ENCODE results near the gene SLC18A2.

Gene SLC18A2

DNA sequence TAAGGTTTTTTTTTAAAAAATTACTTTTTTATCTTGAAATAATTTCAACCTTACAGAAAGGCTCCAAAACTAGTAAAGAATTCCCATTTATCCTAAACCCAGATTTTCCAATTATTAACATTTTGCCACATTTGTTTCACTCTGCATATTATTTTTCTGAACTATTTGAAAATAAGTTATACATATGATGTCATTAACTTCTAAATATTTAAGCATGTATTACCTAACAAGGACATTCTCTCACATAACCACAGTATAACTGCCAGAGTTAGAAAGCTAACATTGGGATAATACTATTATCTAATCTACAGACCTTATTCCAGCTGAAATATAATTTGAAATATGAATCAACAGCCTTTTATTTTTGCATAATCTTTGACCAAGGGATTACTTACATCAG, 65.8 kb downstream of the SLC18A2 start:
- no peak for DNase-seq (ENCODE audit: extremely low read depth in 1 of 2, low read depth in 1 of 2)

DNA sequence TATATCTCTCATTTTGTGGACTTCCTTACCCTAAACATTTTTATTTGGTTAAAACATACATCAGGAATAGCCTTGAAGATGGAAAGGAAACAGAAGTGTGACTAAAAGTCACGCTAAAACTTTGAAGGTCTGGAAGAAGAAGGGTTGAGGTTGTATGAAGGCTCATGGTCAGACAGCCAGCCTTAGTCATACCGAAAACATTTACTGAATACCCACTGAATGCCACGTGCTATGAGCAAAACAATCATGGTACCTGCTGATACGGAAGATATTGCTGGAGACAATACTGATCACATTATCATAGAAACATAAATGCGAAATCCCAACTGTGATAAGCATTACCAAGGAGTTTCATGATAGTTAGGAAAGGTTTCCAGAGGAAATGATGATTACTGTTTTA, 70.3 kb downstream of the SLC18A2 start:
- DNase-seq (ENCODE audit: extremely low read depth in 1 of 2, low read depth in 1 of 2): no peak

DNA sequence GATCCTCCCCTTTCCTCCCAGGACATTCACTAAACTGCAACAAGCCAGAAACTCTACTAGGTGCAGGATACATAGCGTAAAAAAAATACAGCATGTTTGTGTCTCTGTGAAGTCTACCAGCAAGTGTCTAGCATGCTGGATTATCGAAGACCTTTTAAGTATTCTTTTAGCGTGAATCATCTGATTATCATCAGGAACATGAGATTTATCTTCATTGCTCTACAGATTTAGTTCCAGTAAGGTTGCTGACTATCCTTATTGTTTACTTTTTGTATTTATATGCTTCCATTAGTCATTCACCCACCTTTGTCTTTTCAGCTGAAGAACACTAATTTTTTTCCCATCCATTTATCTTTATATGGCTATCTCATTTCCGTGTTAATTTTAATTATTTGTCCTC, 71.5 kb downstream of the SLC18A2 start:
- no peak for DNase-seq (ENCODE audit: extremely low read depth in 1 of 2, low read depth in 1 of 2)

DNA sequence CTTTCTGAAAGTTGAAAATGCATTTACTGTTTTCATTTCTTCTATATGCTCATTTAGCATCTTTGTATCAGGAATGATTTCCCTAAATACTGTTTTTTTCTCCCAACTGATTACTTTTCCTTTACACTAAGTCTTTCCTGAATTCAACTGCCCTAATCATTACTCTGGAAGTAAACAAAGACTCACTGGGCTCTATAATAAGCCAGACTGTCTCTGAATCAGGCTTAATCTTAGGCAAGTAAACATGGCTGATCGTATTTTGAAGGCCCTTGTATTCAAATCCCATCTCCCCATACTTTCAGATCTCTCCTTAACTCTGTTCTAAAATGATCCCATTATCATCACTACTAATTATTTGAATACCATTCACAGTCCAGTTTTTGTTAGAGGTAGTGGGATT, 72.7 kb downstream of the SLC18A2 start:
- no peak for DNase-seq (ENCODE audit: extremely low read depth in 1 of 2, low read depth in 1 of 2)

DNA sequence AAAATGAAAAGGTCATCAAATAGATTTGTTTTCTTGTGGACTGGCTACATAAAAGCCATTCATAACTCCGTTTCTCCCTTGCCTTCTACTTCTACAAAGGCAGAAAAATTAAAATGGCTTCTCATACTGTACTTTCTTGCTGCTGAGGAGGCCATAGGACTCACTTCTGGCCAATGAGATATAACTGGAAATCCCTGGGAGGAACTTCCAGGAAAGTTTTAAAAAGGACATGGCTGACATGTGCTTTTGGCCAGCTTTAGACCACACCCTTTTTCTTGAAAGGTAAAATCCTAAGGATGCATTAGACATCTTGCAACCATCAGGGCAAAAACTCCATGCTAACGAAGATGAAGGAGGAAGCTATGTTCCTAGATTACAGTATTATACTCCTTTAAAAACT, 75.8 kb downstream of the SLC18A2 start:
- DNase-seq (ENCODE audit: extremely low read depth in 1 of 2, low read depth in 1 of 2): no peak

DNA sequence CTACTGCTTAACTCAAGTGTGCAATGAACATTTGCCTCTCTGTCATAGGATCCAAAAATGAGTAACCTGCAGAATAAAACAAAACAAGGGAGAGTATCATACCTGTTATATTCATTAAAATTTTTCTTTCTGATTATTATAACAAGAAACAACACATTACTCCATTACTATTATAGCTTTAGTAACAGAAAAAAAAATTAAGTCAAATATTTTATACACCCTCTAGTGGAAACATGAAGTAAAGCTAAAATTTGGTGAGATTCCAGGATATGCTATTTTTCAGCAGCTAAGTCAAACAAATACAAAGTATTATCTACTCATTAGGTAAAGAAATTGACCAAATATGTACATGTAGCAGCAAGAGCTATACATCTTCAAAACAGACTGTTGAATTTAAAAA, 78.0 kb downstream of the SLC18A2 start:
- DNase-seq (ENCODE audit: extremely low read depth in 1 of 2, low read depth in 1 of 2): no peak

DNA sequence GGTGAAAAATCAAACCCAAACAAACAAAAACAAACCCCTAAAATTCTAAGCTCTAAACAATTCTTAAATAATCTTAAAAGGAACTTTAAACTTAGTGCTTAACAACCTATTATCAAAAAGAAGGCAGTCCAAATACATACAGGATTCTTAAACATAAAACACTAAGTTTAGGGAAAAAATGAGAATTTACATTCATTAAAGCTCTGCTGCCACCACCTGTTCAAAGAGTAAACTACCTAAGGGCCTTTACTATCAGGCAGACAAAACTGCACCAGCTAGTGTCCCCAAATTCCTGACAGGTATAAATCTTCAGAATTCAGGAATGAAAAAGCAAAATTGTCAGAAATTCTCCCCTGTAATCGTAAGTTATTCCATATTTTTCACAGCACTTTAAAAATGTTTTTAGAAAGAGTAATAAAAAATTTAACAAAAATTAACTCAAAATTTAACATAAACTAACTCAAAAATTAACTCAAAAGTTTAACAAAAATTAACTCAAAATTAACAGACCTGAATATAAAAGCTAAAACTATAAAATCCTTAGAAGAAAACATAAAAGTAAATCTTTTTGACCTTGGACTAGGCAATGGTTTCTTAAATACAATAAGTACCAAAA, 79.2 kb downstream of the SLC18A2 start:
- DNase-seq (ENCODE audit: extremely low read depth in 1 of 2, low read depth in 1 of 2): no peak

DNA sequence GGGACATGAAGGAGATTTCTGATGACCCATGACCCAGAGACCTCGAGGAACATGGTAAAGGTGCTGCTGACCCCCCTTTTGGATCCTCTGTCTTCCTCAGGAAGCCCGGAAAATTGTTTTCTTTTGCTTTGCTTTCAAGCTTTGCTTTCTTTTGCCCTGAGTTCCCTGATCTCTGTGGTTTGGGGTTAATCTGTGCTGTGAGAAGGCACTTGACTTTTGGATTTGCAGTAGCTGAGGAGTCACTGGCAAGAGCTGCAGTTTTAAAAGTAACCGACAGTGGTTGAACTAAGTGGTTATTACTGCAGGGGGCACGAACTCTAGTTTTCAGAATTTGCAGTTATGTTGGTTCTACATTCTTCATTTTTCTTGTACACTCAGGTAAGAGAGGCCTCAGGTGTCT, 81.3 kb downstream of the SLC18A2 start:
- no peak for DNase-seq (ENCODE audit: extremely low read depth in 1 of 2, low read depth in 1 of 2)

DNA sequence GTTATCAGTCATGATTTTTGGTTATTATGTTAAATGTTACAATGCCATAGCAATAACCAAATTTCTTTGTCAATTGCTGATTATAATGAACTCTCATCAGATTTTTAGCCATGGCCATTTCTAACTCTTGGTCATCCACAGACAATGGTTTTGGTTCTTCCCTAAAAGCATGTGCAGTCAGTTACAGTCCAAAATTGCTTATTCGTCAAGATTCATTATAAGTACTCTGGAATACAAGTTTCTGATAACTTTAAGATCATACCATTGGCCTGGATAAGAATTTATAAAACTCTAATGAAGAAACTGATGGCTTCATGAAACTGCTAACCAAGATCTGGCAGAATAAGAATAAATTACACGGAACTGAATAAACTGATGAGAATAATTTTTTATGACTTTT, 83.5 kb downstream of the SLC18A2 start:
- DNase-seq (ENCODE audit: extremely low read depth in 1 of 2, low read depth in 1 of 2): no peak

DNA sequence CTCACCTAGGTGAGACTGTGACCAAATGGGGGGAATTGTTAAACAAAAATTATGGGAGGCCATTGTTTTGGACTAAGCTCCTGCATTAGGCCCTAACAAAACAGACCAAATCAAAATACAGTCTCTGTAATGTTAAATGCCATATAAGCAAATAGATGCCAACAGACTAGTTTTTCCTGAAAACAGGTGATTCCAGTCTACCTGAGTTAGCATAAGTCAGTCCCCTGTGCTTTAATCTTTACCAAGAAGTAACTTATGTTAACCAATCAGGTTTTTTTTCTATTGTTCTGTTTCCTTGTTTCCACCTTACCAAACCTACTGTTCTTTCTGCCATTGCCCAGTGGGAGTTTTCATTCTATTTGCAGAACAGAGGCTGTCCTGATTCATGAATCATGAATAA, 86.3 kb downstream of the SLC18A2 start:
- no peak for DNase-seq (ENCODE audit: extremely low read depth in 1 of 2, low read depth in 1 of 2)

Data from activated CD8-positive, alpha-beta memory T cell treated with anti-CD3 and anti-CD28 coated beads for 1 hour (primary cell).